Measurements from ENCODE around the gene SRY.

- no peak for TF ChIP-seq CTCF (IDR thresholded peaks at IDR 0.05)
- TF ChIP-seq POLR2A (IDR thresholded peaks at IDR 0.05): no peak
- TF ChIP-seq POLR2AphosphoS5 (IDR thresholded peaks at IDR 0.05): no peak
Observed at GRCh38 chrY:2786876-2787512, 488 bp downstream of the SRY start.

Measured in prostate gland (tissue), 2 donors.